H9 (cell line): ENCODE data around the gene FAM13A. TPM values are rescaled to one million over a fixed set of nuclear protein-coding genes. Genes with fewer than 3 reads are reported as not detected.

Source experiments
- DNase-seq: peaks from one replicate; pipeline ENCODE4 v3.0.0-alpha.2; 2017
- H2AFZ ChIP-seq: one replicate; pipeline ENCODE4 v1.6.1; 2013; ENCODE audit warnings: mild to moderate bottlenecking, low read length, control low read depth, moderate library complexity
- H2AK5ac ChIP-seq: 2 replicates; pipeline ENCODE4 v1.6.1; 2013; ENCODE audit warnings: low read length, control low read depth, mixed read lengths; ENCODE audit not compliant: insufficient read length
- H2BK120ac ChIP-seq: one replicate; pipeline ENCODE4 v1.6.1; 2013; ENCODE audit warnings: low read depth, mild to moderate bottlenecking, low read length, control low read depth, inconsistent platforms; ENCODE audit not compliant: poor library complexity, severe bottlenecking
- H2BK12ac ChIP-seq: 2 replicates; pipeline ENCODE4 v1.6.1; 2013; ENCODE audit warnings: low read length, control low read depth, mixed read lengths, low read depth; ENCODE audit not compliant: insufficient read length
- H2BK15ac ChIP-seq: 2 replicates; pipeline ENCODE4 v1.6.1; 2013; ENCODE audit warnings: low read depth, low read length, control low read depth
- H2BK20ac ChIP-seq: one replicate; pipeline ENCODE4 v1.6.1; 2013; ENCODE audit warnings: low read depth, mild to moderate bottlenecking, low read length, control low read depth, inconsistent platforms; ENCODE audit not compliant: poor library complexity, severe bottlenecking
- H2BK5ac ChIP-seq: 2 replicates; pipeline ENCODE4 v1.6.1; 2013; ENCODE audit warnings: low read length, control low read depth, mixed read lengths; ENCODE audit not compliant: insufficient read length
- H3K14ac ChIP-seq: 2 replicates; pipeline ENCODE4 v1.6.1; 2013; ENCODE audit warnings: low read length, control low read depth; ENCODE audit not compliant: insufficient read depth
- H3K18ac ChIP-seq: 2 replicates; pipeline ENCODE4 v1.6.1; 2013; ENCODE audit warnings: low read depth, mild to moderate bottlenecking, mixed read lengths, low read length, control low read depth; ENCODE audit not compliant: insufficient read length
- H3K23ac ChIP-seq: 2 replicates; pipeline ENCODE4 v1.6.1; 2013; ENCODE audit warnings: low read length, control low read depth, mixed read lengths, low read depth; ENCODE audit not compliant: insufficient read length
- H3K23me2 ChIP-seq: 2 replicates; pipeline ENCODE4 v1.6.1; 2013; ENCODE audit warnings: low read depth, mild to moderate bottlenecking, mixed read lengths, low read length, control low read depth; ENCODE audit not compliant: insufficient read length, poor library complexity, severe bottlenecking
- H3K27ac ChIP-seq: 2 replicates; pipeline ENCODE4 v1.5.1; 2013; ENCODE audit warnings: low read length, control low read depth, mixed read lengths, low read depth; ENCODE audit not compliant: insufficient read length
- H3K27me3 ChIP-seq: 2 replicates; pipeline ENCODE4 v1.6.1; 2013; ENCODE audit warnings: low read length, control low read depth, inconsistent platforms; ENCODE audit not compliant: insufficient read depth
- H3K4ac ChIP-seq: 2 replicates; pipeline ENCODE4 v1.6.1; 2013; ENCODE audit warnings: low read depth, mild to moderate bottlenecking, control low read depth, inconsistent platforms, low read length, moderate library complexity
- H3K4me1 ChIP-seq: 2 replicates; pipeline ENCODE4 v1.6.1; 2013; ENCODE audit warnings: low read length, control low read depth, inconsistent platforms; ENCODE audit not compliant: insufficient read depth
- H3K4me2 ChIP-seq: 2 replicates; pipeline ENCODE4 v1.6.1; 2013; ENCODE audit warnings: low read length, control low read depth, mixed read lengths; ENCODE audit not compliant: insufficient read length, insufficient read depth
- H3K56ac ChIP-seq: 2 replicates; pipeline ENCODE4 v1.6.1; 2013; ENCODE audit warnings: low read depth, mild to moderate bottlenecking, mixed read lengths, low read length, control low read depth; ENCODE audit not compliant: insufficient read length
- H3K79me1 ChIP-seq: 2 replicates; pipeline ENCODE4 v1.6.1; 2013; ENCODE audit warnings: low read depth, mild to moderate bottlenecking, moderate library complexity, low read length, control low read depth, inconsistent platforms; ENCODE audit not compliant: insufficient read depth, poor library complexity, severe bottlenecking
- H3K79me2 ChIP-seq: 2 replicates; pipeline ENCODE4 v1.6.1; 2013; ENCODE audit warnings: low read length, control low read depth, inconsistent platforms; ENCODE audit not compliant: insufficient read depth
- H3K9ac ChIP-seq: 2 replicates; pipeline ENCODE4 v1.6.1; 2013; ENCODE audit warnings: low read length, control low read depth, mixed read lengths; ENCODE audit not compliant: insufficient read length; ENCODE audit errors: extremely low read depth
- H3K9me3 ChIP-seq: one replicate; pipeline ENCODE4 v1.6.1; 2013; ENCODE audit warnings: low read depth, low read length, inconsistent platforms; ENCODE audit not compliant: control insufficient read depth
- H3T11ph ChIP-seq: one replicate; pipeline ENCODE4 v1.6.1; 2013; ENCODE audit warnings: mild to moderate bottlenecking, low read length, control low read depth, inconsistent platforms
- H4K20me1 ChIP-seq: one replicate; pipeline ENCODE4 v1.6.1; 2013; ENCODE audit not compliant: control insufficient read depth, insufficient read length, insufficient read depth
- H4K5ac ChIP-seq: 2 replicates; pipeline ENCODE4 v1.6.1; 2013; ENCODE audit warnings: low read depth, mild to moderate bottlenecking, mixed read lengths, low read length, control low read depth; ENCODE audit not compliant: insufficient read length
- H4K8ac ChIP-seq: replicated peaks from 2 replicates; pipeline ENCODE4 v1.6.1; 2013; ENCODE audit warnings: low read length, control low read depth, mixed read lengths, low read depth; ENCODE audit not compliant: insufficient read length
- H4K91ac ChIP-seq: 2 replicates; pipeline ENCODE4 v1.6.1; 2013; ENCODE audit warnings: low read depth, mild to moderate bottlenecking, moderate library complexity, mixed read lengths, low read length, control low read depth; ENCODE audit not compliant: insufficient read length
- H3K27ac Mint-ChIP-seq, 3 experiments: 2 replicates in 2 of 3; 3 replicates in 1 of 3; pipeline ENCODE4 v1.8.0; 2020 to 2021; ENCODE audit warnings: mixed read lengths in 3 of 3, mild to moderate bottlenecking in 1 of 3, moderate library complexity in 1 of 3
- H3K27me3 Mint-ChIP-seq: 2 replicates; pipeline ENCODE4 v1.8.0; 2021; ENCODE audit warnings: low read depth, mild to moderate bottlenecking, moderate library complexity, mixed read lengths
- H3K36me3 Mint-ChIP-seq, 3 experiments: 2 replicates in 2 of 3; 3 replicates in 1 of 3; pipeline ENCODE4 v1.8.0; 2020 to 2021; ENCODE audit warnings: low read depth in 3 of 3, mixed read lengths in 3 of 3; ENCODE audit not compliant: insufficient read depth in 1 of 3
- H3K4me1 Mint-ChIP-seq, 2 experiments: 2 replicates each; pipeline ENCODE4 v1.8.0; 2020; ENCODE audit warnings: mixed read lengths in 2 of 2
- H3K4me3 Mint-ChIP-seq, 2 experiments: 2 replicates in 1 of 2; 3 replicates in 1 of 2; pipeline ENCODE4 v1.8.0; 2020 to 2021; ENCODE audit warnings: mild to moderate bottlenecking in 2 of 2, mixed read lengths in 2 of 2, moderate library complexity in 1 of 2
- H3K9me3 Mint-ChIP-seq, 2 experiments: 2 replicates in 1 of 2; 3 replicates in 1 of 2; pipeline ENCODE4 v1.8.0; 2020; ENCODE audit warnings: mild to moderate bottlenecking in 2 of 2, mixed read lengths in 2 of 2, moderate library complexity in 1 of 2
- WGBS: extraction: QIAGEN DNeasy Blood & Tissue Kit; methylation state at CpG from one replicate; pipeline ENCODE4 v1.1.7; 2013; ENCODE audit warnings: missing lambda C conversion rate, low lambda C conversion rate, mixed read lengths; ENCODE audit not compliant: insufficient read length; ENCODE audit errors: extremely low coverage; 5-methylcytosine and 5-hydroxymethylcytosine counted together
- total RNA-seq: library from RNA; stranded (reverse); gene quantifications from 2 replicates; pipeline ENCODE4 v1.2.1, GENCODE V29; 2021
- TF ChIP-seq, protein P1 (sequence below): fragments of 200-600 bp; sonication (generic); conservative IDR thresholded peaks from 3 replicates; pipeline ENCODE4 v1.8.0; 2021; ENCODE audit warnings: antibody characterized with exemption, mild to moderate bottlenecking

Gene FAM13A
- total RNA-seq, 1 experiment from 2014 or later, result 12.7 TPM

DNA sequence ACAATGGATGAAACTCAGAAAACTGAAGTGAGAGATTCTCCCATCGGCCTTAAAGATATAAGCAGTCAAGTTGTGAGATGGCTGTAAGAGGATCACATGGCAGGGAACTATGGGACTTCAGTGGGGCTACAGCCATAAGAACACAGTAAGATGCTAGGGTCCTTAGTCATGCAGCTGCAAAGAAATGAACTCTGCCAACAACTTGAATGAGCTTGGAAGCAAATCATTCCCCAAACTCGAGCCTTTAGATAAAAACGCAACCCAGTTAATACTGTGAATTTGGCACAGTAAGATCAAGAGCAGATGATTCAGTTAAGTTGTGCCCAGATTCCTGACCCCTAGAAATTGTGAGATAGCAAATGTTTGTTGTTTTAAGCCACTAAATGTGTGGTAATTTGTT, 117.3 kb downstream of the FAM13A start:
- no peak overlapping the region for H3K18ac ChIP-seq
- no peaks in the 10 kb centered on the region for H3K23me2 ChIP-seq
- H4K5ac ChIP-seq, result no peak overlapping the region
- no peak overlapping the region for H2BK120ac ChIP-seq
- Mint-ChIP-seq H3K36me3 (peaks cover 0 to 1% (median 0%) of the 10 kb centered on the region in 3 experiments; a peak in 2 of 7 replicates), H3K27ac (peak overlapping the region in 2 of 3 experiments; percentile 45 to 61; a peak in 2 of 7 replicates), H3K27me3 (no peaks in the 10 kb centered on the region), H3K4me3 (no peak overlapping the region), H3K4me1 (peaks cover 19 to 20% of the 10 kb centered on the region in 2 experiments), H3K9me3 (no peaks in the 10 kb centered on the region)
- no peaks in the 10 kb centered on the region for H4K20me1 ChIP-seq
- no peak overlapping the region for H3K14ac ChIP-seq
- no peak overlapping the region for H2BK5ac ChIP-seq
- no peak overlapping the region for H3K27ac ChIP-seq
- H2BK12ac ChIP-seq, result no peak overlapping the region
- no peak overlapping the region for H2AK5ac ChIP-seq
- H2BK20ac ChIP-seq, result no peak overlapping the region
- no peaks in the 10 kb centered on the region for H3K9me3 ChIP-seq
- H3K23ac ChIP-seq, result no peak overlapping the region
- no peak overlapping the region for H3K56ac ChIP-seq
- H3K4me1 ChIP-seq, result no peaks in the 10 kb centered on the region; the same call in 1 of the 2 replicates
- TF ChIP-seq, protein P1, sequence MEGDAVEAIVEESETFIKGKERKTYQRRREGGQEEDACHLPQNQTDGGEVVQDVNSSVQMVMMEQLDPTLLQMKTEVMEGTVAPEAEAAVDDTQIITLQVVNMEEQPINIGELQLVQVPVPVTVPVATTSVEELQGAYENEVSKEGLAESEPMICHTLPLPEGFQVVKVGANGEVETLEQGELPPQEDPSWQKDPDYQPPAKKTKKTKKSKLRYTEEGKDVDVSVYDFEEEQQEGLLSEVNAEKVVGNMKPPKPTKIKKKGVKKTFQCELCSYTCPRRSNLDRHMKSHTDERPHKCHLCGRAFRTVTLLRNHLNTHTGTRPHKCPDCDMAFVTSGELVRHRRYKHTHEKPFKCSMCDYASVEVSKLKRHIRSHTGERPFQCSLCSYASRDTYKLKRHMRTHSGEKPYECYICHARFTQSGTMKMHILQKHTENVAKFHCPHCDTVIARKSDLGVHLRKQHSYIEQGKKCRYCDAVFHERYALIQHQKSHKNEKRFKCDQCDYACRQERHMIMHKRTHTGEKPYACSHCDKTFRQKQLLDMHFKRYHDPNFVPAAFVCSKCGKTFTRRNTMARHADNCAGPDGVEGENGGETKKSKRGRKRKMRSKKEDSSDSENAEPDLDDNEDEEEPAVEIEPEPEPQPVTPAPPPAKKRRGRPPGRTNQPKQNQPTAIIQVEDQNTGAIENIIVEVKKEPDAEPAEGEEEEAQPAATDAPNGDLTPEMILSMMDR, result no peak
- WGBS, result no CpG with 5 or more reads among the region's 3 CpGs
- no peaks in the 10 kb centered on the region for H3K79me1 ChIP-seq
- H2AFZ ChIP-seq, result no peak overlapping the region
- DNase-seq, result no peak
- H3T11ph ChIP-seq, result no peak overlapping the region
- H3K4me2 ChIP-seq, result no peak overlapping the region
- no peak overlapping the region for H4K8ac ChIP-seq
- H2BK15ac ChIP-seq, result no peak overlapping the region
- H3K9ac ChIP-seq, result no peak overlapping the region
- H3K79me2 ChIP-seq, result no peaks in the 10 kb centered on the region
- H3K4ac ChIP-seq, result no peak overlapping the region
- no peak overlapping the region for H4K91ac ChIP-seq
- no peaks in the 10 kb centered on the region for H3K27me3 ChIP-seq
